Loucy (cell line): ENCODE measurements around the gene RNF166.
A peak's percentile ranks its signal among the peaks of the same experiment; 100 is the strongest.

Experiments used
- H2AFZ ChIP-seq: fragments of 200-600 bp; sonication (generic); 2 replicates; pipeline ENCODE4 v1.6.0; 2016; ENCODE audit warnings: antibody characterized with exemption, mild to moderate bottlenecking, low read length, moderate library complexity
- H3F3A ChIP-seq: fragments of 200-600 bp; 2 replicates; pipeline ENCODE4 v1.6.0; 2016; ENCODE audit warnings: antibody characterized with exemption, low read depth, mild to moderate bottlenecking
- H3K27me3 ChIP-seq: fragments of 200-600 bp; sonication (generic); 2 replicates; pipeline ENCODE4 v1.6.1; 2014; ENCODE audit warnings: low read length, mild to moderate bottlenecking; ENCODE audit not compliant: insufficient read depth, poor library complexity, severe bottlenecking
- H3K36me3 ChIP-seq: fragments of 200-600 bp; sonication (generic); 2 replicates; pipeline ENCODE4 v1.6.1; 2016; ENCODE audit warnings: low read length; ENCODE audit not compliant: insufficient read depth
- H3K4me1 ChIP-seq: fragments of 200-600 bp; sonication (generic); 2 replicates; pipeline ENCODE4 v1.5.1; 2014; ENCODE audit warnings: low read length, mild to moderate bottlenecking; ENCODE audit not compliant: insufficient read depth, poor library complexity, severe bottlenecking
- H3K4me2 ChIP-seq: fragments of 200-600 bp; sonication (generic); 2 replicates; pipeline ENCODE4 v1.6.0; 2014; ENCODE audit warnings: antibody characterized with exemption, low read length, low read depth, mild to moderate bottlenecking; ENCODE audit not compliant: poor library complexity, severe bottlenecking
- H3K4me3 ChIP-seq: fragments of 200-600 bp; sonication (generic); 2 replicates; pipeline ENCODE4 v1.5.1; 2014; ENCODE audit warnings: low read length, mild to moderate bottlenecking, mixed read lengths; ENCODE audit not compliant: poor library complexity, severe bottlenecking
- H3K79me2 ChIP-seq: fragments of 200-600 bp; sonication (generic); 2 replicates; pipeline ENCODE4 v1.6.1; 2014; ENCODE audit warnings: low read length; ENCODE audit not compliant: insufficient read depth
- H3K9ac ChIP-seq: fragments of 200-600 bp; sonication (generic); 2 replicates; pipeline ENCODE4 v1.6.0; 2014; ENCODE audit warnings: mild to moderate bottlenecking, low read depth, low read length, moderate library complexity; ENCODE audit not compliant: poor library complexity, severe bottlenecking
- H3K9me2 ChIP-seq: fragments of 200-600 bp; sonication (generic); replicated peaks from 2 replicates; pipeline ENCODE4 v1.6.1; 2016; ENCODE audit warnings: low read depth, low read length, mixed read lengths
- H3K9me3 ChIP-seq: fragments of 200-600 bp; sonication (generic); 2 replicates; pipeline ENCODE4 v1.6.1; 2014; ENCODE audit warnings: mild to moderate bottlenecking, antibody characterized with exemption, low read length, low read depth; ENCODE audit not compliant: insufficient read depth
- H4K20me1 ChIP-seq: fragments of 200-600 bp; sonication (generic); 2 replicates; pipeline ENCODE4 v1.6.0; 2014; ENCODE audit warnings: antibody characterized with exemption, low read length, mild to moderate bottlenecking; ENCODE audit not compliant: insufficient read depth, poor library complexity, severe bottlenecking
- CTCF ChIP-seq: fragments of 200-600 bp; sonication (generic); conservative IDR thresholded peaks from 2 replicates; pipeline ENCODE4 v1.5.1; 2014; ENCODE audit warnings: mild to moderate bottlenecking, antibody characterized with exemption, low read length
- EZH2phosphoT487 ChIP-seq: fragments of 200-600 bp; IDR thresholded peaks from 2 replicates; pipeline ENCODE4 v1.6.1; 2018; ENCODE audit warnings: antibody characterized with exemption, mild to moderate bottlenecking, moderate library complexity, borderline replicate concordance

RNF166 gene

GRCh38 chr16:88684569-88685155 is 21.5 kb downstream of the RNF166 start:
- Histone ChIP-seq H3K9me2 (no peaks in the 10 kb centered on the region), H3K36me3 (no peaks in the 10 kb centered on the region), H3K9ac (no peak overlapping the region), H3K27me3 (no peaks in the 10 kb centered on the region), H3F3A (no peaks in the 10 kb centered on the region), H3K4me3 (no peak overlapping the region), H3K79me2 (no peaks in the 10 kb centered on the region), H2AFZ (no peak overlapping the region), H3K4me1 (peaks cover 6% of the 10 kb centered on the region), H3K4me2 (no peak overlapping the region), H3K9me3 (no peaks in the 10 kb centered on the region), H4K20me1 (no peaks in the 10 kb centered on the region)
- TF ChIP-seq CTCF = no peak
- TF ChIP-seq EZH2phosphoT487 = no peak

GRCh38 chr16:88681709-88682451 is 24.3 kb downstream of the RNF166 start:
- Histone ChIP-seq H4K20me1 (no peaks in the 10 kb centered on the region), H3K4me2 (no peak overlapping the region), H2AFZ (no peak overlapping the region), H3F3A (no peaks in the 10 kb centered on the region), H3K36me3 (no peaks in the 10 kb centered on the region), H3K9me2 (no peaks in the 10 kb centered on the region), H3K4me1 (peaks cover 6% of the 10 kb centered on the region), H3K27me3 (no peaks in the 10 kb centered on the region), H3K9ac (no peak overlapping the region), H3K9me3 (no peaks in the 10 kb centered on the region), H3K4me3 (no peak overlapping the region), H3K79me2 (no peaks in the 10 kb centered on the region)
- no peak for TF ChIP-seq CTCF
- no peak for TF ChIP-seq EZH2phosphoT487

- Histone ChIP-seq H4K20me1 (no peaks in the 10 kb centered on the region), H3K9me3 (no peaks in the 10 kb centered on the region), H3K4me2 (no peak overlapping the region), H3K9ac (no peak overlapping the region), H3K9me2 (no peaks in the 10 kb centered on the region), H3F3A (no peaks in the 10 kb centered on the region), H3K4me1 (peaks cover 6% of the 10 kb centered on the region), H3K79me2 (no peaks in the 10 kb centered on the region), H3K27me3 (no peaks in the 10 kb centered on the region), H3K4me3 (no peak overlapping the region), H2AFZ (no peak overlapping the region), H3K36me3 (no peaks in the 10 kb centered on the region)
- no peak for TF ChIP-seq EZH2phosphoT487
- TF ChIP-seq CTCF = peak; percentile 39
These were observed 25.0 kb downstream of the RNF166 start for GRCh38 chr16:88681084-88681680.
